GM06990 (cell line): ENCODE data around the gene UBE2J1.

Experiments
- DNase-seq: peaks from one replicate; pipeline ENCODE4 v3.0.0-alpha.2; 2011; ENCODE audit not compliant: insufficient read length; ENCODE audit errors: extremely low read depth
- H3K27me3 ChIP-seq: replicated peaks from 2 replicates; pipeline ENCODE4 v1.6.0; 2011; ENCODE audit warnings: low read length; ENCODE audit not compliant: control insufficient read depth, insufficient read depth
- H3K36me3 ChIP-seq: 2 replicates; pipeline ENCODE4 v1.5.1; 2011; ENCODE audit warnings: low read length; ENCODE audit not compliant: control insufficient read depth, insufficient read depth
- H3K4me3 ChIP-seq: replicated peaks from 2 replicates; pipeline ENCODE4 v1.5.1; 2011; ENCODE audit warnings: low read depth, mild to moderate bottlenecking, control low read depth, low read length
- TF ChIP-seq, protein P1 (sequence below): IDR thresholded peaks from 2 replicates; pipeline ENCODE4 v1.5.1; 2011; ENCODE audit warnings: low read length, control low read depth, mild to moderate bottlenecking, inconsistent platforms; ENCODE audit not compliant: insufficient read depth, poor library complexity, severe bottlenecking

Gene UBE2J1

DNA sequence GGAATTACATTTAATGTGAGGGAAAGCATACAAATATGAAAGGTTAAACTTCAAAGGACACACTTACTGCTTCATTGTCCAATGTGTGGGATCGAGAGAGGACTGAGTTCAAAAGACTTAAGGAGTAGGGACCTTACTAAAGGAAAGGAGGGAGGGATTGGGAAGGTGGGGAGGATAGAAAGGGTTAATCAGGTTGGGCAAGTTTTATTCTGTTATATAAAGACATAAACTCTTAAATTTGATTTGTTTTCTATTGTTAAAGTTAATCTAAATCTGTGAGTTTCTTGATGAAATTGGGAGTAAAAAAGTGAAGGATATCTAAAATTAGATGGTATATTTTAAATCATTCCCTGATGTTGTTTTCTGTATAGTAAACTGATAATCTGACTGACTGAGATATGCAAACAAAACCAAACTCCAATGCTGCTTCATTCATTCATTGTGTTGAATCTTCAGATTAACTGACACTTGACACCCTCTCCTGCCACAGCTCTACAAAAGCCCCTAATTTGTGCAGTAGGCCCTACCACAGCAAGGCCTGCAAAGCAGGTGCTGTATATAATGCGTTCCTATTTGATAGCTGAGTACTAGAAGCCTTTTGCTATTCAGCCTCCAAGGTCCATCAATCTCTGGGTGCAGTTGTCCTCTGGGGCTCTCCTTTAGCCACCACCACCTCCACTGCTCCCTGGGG lies 1.3 kb upstream of the UBE2J1 start:
- DNase-seq: peak; percentile 54

DNA sequence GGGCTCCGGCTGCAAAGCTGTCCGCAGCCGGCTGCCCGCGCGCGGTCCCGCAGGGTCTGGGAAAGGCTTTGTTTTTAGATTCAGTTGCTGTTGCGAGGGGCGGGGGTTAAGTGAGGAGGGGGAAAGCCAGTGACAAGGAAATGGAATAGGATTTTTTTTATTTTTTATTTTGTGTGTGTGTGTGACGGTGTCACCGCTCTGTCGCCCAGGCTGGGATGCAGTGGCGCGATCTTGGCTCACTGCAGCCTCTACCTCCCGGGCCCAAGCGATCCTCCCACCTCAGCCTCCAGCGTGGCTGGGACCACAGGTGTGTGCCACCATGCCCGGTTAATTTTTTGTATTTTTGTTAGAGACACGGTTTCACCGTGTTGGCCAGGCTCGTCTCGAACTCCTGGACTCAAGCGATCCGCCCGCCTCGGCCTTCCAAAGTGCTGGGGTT lies 615 bp upstream of the UBE2J1 start:
- H3K27me3 ChIP-seq: no peaks in the 10 kb centered on the region
- TF ChIP-seq, protein P1, sequence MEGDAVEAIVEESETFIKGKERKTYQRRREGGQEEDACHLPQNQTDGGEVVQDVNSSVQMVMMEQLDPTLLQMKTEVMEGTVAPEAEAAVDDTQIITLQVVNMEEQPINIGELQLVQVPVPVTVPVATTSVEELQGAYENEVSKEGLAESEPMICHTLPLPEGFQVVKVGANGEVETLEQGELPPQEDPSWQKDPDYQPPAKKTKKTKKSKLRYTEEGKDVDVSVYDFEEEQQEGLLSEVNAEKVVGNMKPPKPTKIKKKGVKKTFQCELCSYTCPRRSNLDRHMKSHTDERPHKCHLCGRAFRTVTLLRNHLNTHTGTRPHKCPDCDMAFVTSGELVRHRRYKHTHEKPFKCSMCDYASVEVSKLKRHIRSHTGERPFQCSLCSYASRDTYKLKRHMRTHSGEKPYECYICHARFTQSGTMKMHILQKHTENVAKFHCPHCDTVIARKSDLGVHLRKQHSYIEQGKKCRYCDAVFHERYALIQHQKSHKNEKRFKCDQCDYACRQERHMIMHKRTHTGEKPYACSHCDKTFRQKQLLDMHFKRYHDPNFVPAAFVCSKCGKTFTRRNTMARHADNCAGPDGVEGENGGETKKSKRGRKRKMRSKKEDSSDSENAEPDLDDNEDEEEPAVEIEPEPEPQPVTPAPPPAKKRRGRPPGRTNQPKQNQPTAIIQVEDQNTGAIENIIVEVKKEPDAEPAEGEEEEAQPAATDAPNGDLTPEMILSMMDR: no peak
- no peak for DNase-seq
- H3K4me3 ChIP-seq: peak overlapping the region; percentile 96
- H3K36me3 ChIP-seq: peaks cover under 1% of the 10 kb centered on the region

More for the DNA sequence above, 1.3 kb upstream of the UBE2J1 start:
- TF ChIP-seq, protein P1: no peak
- Histone ChIP-seq H3K4me3 (peak overlapping the region; percentile 96), H3K36me3 (no peaks in the 10 kb centered on the region; the same call in 1 of the 2 replicates), H3K27me3 (no peaks in the 10 kb centered on the region)

DNA sequence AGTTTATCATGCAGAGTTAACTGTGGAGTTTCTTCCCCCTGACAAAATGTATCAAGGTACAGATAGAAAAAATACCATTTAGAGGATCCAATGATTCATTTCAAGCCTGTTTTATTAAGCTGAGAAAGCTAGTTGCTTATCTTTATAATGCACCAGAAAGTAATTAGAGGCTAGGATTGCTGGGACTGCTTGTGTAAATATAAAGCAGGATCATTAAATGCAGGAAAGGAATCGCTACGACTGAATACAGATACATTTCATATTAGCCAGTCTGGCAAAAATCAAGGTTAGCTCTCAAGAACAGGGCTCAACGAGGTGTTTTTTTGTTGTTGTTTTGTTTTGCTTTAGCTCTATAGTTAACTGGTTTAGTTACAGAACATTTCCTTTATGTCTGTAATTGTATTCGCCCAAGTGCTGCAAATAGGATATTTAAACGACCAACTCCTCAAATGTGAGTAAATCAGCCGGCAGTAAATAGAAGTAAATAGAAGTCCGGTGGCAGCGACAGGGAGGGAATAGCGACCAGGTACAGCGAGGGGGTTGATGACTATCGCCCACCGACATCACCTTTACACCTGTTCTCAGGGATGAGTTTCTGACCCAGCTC lies 748 bp downstream of the UBE2J1 start:
- no peaks in the 10 kb centered on the region for H3K27me3 ChIP-seq
- peaks cover 2% of the 10 kb centered on the region for H3K36me3 ChIP-seq
- peak overlapping the region; percentile 96 for H3K4me3 ChIP-seq
- DNase-seq: no peak
- TF ChIP-seq, protein P1: no peak

DNA sequence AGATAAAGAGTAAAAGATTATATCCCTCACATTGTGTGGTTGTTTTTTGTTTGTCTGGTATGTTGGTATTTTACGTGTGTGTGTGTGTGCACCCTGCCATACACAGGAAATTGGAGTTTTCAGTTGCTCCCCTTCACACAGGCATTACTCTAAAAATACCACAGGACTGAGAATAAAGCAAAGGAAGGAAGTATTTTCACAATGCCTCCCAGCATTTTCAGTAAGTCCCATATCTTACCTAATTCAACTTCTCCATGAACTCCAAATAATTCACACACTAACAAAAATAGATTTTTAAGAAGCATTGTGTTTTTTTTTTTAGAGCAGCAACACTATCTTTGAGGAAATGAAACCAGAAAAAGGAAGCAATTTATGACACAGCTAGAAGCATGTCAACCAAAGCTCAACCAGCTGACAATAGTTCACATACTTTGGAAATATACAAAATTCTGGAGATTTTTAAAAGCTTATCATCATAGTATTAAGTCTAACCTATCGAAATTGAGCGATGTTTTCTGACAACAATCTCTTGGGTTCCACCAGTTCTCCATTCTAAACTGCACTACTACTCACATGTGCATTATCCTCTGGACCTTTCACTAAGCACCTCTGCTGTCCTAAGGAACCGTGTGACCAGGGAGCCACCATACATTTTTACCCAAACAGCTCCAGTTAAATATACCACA lies 2.1 kb downstream of the UBE2J1 start:
- TF ChIP-seq, protein P1: no peak
- DNase-seq: peak; percentile 65
- no peaks in the 10 kb centered on the region for H3K27me3 ChIP-seq
- peaks cover 2% of the 10 kb centered on the region for H3K36me3 ChIP-seq
- H3K4me3 ChIP-seq: peak overlapping the region; percentile 96

DNA sequence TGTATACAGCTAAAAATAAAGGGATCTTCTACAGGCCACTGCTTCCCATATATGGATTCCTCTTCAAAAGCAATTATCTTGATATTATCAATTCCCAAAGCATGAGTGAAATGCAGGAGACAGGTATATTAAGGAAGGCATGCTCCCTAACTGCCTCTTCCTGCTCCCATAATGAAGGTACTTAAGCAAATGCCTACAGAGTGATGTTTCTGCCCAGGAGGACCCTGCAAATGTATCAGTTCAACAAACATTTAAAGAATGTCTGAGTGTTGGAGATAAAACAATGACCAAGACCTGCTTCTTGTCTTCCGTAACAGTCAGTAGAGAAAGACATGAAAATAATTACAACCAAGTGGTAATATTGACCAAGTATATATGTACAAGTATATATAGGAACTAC lies 4.2 kb downstream of the UBE2J1 start:
- no peak for DNase-seq
- Histone ChIP-seq H3K27me3 (no peaks in the 10 kb centered on the region), H3K4me3 (peak overlapping the region; percentile 41), H3K36me3 (peaks cover 2% of the 10 kb centered on the region)
- TF ChIP-seq, protein P1: no peak
